Neural cell (in vitro differentiated cells): ENCODE data around the gene PLA2G4C.

ENCODE experiments used
- CTCF ChIP-seq: fragments of 450-650 bp; IDR thresholded peaks from 2 replicates; pipeline ENCODE4 v1.5.1; 2014; ENCODE audit warnings: antibody characterized with exemption, mild to moderate bottlenecking, moderate library complexity; ENCODE audit not compliant: poor library complexity, severe bottlenecking
- EZH2 ChIP-seq: fragments of 200-600, 300-800 bp; shearing (Covaris generic), sonication (generic); IDR thresholded peaks from 2 replicates; pipeline ENCODE4 v1.6.1; 2014; ENCODE audit warnings: antibody characterized with exemption, low read length, borderline replicate concordance, mild to moderate bottlenecking; ENCODE audit not compliant: insufficient read depth, poor library complexity, severe bottlenecking
- POLR2AphosphoS5 ChIP-seq: IDR thresholded peaks from 2 replicates; pipeline ENCODE4 v1.6.1; 2012
- RAD21 ChIP-seq: fragments of 450-650 bp; conservative IDR thresholded peaks from 2 replicates; pipeline ENCODE4 v1.6.1; 2014; ENCODE audit warnings: antibody characterized with exemption, mild to moderate bottlenecking, moderate library complexity
- REST ChIP-seq: IDR thresholded peaks from 2 replicates; pipeline ENCODE4 v1.6.1; 2012; ENCODE audit warnings: borderline replicate concordance

- TF ChIP-seq EZH2: no peak
- TF ChIP-seq CTCF: no peak
- TF ChIP-seq REST: no peak
- no peak for TF ChIP-seq POLR2AphosphoS5
- no peak for TF ChIP-seq RAD21
Measured at GRCh38 chr19:48069435-48069834, 41.2 kb downstream of the PLA2G4C start.
